Measurements from ENCODE around the gene DDX54.

GRCh38 chr12:113136990-113137511 lies 48.2 kb downstream of the DDX54 start:
- TF ChIP-seq CTBP1 (IDR thresholded peaks at IDR 0.05; ENCODE audit: borderline replicate concordance) (no peak), SUZ12 (IDR thresholded peaks at IDR 0.05) (no peak), BHLHE40 (IDR thresholded peaks at IDR 0.05; ENCODE audit: borderline replicate concordance) (no peak), LEF1 (IDR thresholded peaks at IDR 0.05; ENCODE audit: borderline replicate concordance) (no peak), FOXM1 (IDR thresholded peaks at IDR 0.05; ENCODE audit: borderline replicate concordance) (no peak)
